GM19468 (cell line): ENCODE results near the gene KRTAP11-1.

Experiments used
- ATAC-seq: cut with Tn5 transposase; IDR thresholded peaks from one replicate; pipeline ENCODE4 v1.9.1; 2021; ENCODE audit warnings: mild to moderate bottlenecking, moderate library complexity, moderate number of reproducible peaks; ENCODE audit not compliant: unreplicated experiment; ENCODE audit errors: extremely low read depth

Gene KRTAP11-1, protein sequence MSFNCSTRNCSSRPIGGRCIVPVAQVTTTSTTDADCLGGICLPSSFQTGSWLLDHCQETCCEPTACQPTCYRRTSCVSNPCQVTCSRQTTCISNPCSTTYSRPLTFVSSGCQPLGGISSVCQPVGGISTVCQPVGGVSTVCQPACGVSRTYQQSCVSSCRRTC

DNA sequence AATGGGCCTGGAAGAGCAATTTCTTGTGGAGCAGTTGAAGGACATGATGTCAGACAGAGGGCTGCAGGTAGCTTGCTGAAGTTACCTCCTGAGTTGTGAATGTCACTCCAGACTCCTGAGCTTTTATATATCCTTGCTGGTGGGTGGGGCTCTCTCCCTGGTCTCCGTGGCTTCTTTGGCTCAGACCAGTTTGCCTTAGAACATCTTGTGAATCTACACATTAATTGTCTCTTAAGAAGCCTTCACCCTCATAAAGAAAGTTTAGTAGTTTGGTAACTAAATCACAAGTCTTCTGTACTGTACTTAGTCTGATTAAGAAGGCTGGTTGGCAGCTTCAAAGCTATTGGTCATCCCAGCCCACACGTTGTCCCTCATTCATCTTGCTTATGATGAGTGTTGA lies at the start of gene KRTAP11-1:
TSS of gene KRTAP11-1 (minus strand) at position 101 of the 400 bp plus-strand sequence. CDS start at position 45, 56 bp downstream.
- ATAC-seq = no peak

DNA sequence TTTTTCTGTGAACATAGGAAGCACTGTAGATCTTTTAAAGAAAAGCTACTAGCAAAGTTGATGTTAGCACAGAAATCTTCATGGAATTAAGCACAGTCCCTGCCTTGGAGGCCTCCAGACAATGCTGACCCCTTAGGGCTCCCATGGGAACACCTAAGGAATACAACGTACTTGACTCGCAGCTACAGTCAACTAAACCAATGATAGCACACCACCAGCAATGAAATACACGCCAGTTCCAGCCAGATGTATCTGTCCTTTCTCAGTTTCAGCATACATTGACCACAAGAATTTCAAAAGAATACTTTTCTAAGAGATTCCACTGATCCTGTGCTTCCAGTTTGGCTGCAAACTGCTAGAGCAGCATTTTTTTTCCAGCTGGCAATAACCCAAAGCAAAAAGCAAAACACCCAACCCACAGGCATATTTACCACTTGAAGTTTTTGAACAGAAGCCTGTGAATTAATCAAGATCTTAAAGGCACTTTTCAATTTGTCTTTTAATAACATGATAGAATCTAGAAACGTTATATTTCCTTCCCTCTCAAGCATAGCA lies 42.8 kb upstream of the KRTAP11-1 start:
- no peak for ATAC-seq

DNA sequence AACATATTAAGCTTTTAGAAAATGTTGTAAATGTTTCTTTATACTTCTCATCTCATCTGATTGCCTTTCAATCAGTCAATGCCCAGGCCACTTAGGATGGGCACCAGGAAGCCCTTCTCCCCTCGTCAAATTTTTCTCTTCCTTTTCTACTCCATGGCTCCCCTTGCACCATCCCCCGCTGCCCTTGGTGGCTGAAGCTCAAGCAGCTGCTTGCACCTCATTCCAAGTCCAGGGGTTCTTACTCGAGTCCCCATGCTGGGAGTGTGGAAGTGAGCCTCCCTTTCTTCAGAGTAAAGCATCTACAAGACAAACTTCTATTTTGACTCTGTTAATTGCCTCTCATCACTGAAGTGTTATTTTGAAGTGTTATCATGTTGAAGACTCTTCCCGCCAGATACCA lies 39.7 kb upstream of the KRTAP11-1 start:
- ATAC-seq = no peak

DNA sequence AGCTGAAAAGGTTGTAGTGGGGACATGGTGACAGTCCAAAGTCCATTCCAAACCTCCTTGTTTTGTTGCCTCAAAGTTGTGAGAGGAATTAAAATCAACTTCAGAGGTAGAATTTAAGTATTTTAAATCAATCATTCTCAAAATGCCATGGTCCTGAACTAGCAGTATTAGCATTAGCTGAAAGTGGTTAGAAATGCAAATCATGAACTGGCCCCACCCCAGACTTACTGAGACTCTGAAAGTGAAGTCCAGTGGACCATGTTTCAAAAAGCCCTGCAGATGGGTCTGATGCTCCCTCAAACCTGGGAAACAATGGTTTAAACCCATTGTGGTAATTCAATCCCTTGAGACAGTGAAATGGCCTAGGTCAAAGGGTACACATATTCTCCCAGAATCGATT lies 36.2 kb upstream of the KRTAP11-1 start:
- no peak for ATAC-seq

DNA sequence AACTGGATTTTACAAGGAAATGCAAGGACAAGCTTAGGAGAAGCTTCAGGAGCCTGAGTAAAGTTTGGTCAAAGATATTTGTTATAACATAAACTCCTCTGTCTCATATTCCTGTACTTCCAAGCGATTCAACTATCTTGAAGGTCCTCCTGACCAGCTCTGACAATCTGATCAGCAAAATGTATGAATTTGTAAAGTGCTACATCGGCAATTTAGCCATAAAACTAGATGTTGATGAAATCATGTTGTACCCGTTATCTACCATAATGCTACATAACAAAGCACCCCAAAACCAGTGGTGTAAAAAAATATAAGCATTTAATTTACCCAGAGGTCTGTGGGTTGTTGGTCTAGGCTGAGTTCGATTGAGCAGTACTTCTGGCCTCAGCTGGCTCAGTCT lies 19.5 kb upstream of the KRTAP11-1 start:
- ATAC-seq = no peak

DNA sequence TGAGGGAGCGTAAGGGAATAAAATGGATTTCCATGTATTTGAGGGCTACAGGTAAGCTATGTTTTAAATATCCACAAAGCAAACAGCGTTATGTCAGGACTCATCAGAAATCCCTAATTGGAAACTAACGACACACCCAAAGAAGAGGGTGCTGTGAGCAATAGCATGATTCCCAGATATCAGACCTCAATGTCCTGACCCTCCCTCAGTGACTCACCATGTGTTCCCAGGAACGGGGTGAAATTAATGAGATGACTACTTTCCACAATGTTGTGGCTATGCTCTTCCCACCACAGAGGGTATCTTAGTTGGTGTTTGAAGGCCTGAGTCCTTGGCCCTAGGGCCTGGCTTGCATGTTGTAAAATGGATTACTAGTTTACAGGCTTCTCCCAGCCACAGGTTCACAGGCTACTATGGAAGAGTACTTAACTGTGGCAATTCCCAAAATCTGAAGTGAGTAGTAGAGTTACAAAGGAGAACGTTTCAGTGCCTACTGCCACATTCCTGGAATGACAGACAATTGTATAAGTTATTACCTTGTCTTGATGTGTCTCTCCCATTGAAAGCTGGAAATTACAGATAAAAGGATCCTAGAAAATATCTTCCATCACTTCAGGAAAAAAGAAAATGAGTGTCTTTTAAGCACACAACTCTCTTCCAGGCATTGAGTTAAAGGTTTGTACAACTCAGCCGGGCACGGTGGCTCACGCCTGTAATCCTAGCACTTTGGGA lies 1.7 kb upstream of the KRTAP11-1 start:
- no peak for ATAC-seq

DNA sequence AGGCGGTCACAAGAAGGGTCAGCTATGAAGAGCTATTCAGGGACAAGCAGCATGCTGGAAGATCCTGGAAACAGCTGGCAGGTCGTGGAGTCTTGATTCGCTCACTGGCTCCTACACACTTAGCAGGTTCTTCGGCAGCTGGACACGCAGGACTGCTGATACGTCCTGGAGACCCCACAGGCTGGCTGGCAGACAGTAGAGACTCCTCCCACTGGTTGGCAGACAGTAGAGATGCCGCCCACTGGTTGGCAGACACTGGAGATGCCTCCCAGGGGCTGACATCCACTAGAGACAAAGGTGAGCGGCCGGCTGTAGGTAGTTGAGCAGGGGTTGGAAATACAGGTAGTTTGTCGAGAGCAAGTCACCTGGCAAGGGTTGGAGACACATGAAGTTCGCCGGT lies 466 bp downstream of the KRTAP11-1 start:
- no peak for ATAC-seq

DNA sequence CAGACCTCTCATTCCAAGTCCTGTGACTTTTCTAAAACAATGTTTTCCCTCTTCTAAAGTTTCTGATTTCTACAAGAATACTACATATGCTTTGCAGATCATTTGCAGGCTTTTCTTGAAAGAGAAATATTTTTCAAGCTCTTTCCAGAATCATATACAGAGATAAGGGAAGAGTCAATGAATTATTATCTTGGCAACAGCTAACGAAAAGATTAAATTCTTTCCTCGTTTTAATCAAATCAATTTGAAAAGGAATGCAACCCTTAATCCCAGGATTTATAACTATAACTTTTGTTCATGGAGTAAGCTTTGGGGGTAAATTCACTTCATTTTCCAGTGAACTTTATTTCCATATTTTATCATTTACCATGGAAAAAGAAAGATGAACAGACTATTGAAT lies 6.9 kb downstream of the KRTAP11-1 start:
- no peak for ATAC-seq

DNA sequence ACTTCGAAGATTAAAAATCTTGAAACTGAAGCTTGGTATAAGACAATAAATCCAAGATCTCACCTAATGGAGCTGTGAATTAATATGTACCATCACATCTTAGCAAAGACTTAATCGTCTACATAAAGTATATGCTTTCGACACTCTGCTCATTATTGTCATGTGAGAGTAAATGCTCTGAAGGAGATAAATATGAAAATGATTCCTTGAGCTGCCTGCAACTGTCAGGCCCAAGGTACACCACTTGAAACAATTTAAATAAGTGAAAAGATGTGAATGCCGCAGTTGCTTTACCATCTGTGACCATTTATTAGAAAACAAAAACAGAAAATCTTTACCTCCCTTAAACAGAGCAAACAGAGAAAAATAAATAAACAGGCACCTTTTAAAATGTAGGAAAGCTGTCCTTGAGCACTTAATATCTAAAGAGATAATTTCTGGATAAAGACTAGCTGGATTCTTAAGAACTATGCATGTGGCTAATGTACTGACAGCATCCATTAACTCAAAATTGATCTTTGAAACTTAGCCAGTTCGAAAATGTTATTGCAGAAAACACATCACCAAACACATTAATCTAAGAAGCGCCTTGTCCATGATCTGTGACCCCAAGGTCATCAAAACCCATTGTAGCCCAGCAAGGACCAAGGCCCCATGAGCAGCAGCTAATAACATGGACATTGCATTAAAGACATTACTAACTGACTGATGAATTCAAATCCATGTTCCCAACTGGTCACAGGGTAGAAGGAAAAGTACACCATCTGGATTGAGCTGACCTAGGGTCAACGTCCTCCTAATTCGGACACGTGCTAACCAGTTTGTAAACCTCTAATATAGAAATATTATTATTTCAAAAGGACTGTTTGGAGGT lies 33.5 kb downstream of the KRTAP11-1 start:
- no peak for ATAC-seq

DNA sequence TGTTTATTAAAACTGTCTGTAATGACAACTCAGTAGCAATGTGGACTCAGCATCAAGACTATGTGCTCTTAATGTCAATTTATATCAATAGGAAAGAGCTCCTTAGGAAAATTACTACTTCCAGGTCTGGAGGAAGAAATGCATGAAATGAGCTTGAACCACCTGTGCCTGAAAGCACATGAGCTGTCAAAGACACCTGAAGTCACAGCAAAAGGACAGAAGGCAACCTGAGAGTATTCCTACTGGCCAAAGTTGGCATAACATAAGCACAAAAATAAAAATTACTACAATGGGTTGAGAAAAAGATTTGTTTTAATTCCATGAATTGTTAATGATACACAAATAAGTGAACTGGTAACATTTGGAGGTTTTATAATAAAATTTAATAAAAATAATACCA lies 38.4 kb downstream of the KRTAP11-1 start:
- ATAC-seq = no peak

DNA sequence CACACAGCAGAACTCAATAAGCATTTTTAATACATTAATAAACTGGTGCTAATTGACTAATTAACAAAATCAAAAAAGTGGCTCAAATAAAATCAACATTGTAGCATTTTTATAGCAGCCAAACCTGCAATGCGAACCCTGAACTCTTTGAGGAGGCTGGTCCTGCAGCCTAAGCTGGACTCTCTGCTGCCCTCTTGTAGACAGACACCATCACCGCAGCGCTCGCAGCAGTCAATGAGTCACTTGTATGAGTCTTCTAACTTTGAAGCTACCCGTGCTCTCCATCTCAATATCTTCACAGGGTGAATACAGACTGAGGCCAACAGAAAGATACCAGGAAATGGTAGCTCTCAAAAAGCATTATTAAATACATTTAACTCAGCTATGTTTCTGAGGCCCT lies 42.1 kb downstream of the KRTAP11-1 start:
- ATAC-seq = no peak

DNA sequence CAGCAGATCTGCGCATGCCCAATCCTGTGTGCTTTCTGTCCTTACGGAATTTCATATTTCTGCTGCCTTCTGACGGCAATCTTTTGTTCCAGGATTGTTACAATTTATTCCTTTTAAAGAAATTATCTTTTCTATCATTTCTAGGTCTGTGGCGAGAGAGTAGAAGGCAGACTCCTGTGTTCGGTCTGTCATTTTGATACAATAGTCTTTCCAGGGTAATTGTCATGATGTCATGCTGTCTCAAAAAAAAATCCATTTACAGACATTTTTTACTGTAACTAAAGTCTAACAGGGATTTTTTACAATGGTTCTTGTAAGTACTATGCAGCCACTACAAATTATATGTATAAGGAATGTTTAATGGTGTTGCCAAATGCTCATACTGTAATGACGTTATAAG lies 42.8 kb downstream of the KRTAP11-1 start:
- no peak for ATAC-seq

DNA sequence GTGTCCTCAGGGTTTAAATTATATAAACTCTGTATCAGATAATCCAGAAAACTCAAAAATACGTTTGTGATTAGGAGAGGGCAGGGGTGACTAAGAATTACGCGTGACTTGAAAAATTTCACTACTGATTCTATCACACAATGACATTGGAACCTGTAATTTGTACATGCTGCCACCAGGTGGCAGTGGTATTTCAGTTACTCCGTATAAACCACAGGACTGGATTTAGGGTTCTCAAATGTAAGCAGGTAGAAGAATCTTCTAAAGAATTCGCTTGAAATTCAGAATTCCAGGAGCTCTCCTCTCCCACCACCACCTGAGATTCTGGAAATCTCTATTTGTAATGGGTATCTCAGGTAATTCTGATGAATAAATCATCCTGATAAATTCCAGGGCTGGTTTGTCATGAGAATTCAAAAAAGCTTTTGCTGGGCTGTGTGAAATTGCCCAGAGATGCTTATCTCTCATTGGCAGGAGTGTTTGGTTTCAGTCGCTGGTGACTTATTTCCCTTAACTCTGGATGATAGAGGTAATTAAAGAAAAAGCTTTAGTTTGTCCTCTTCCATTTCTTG lies 50.1 kb downstream of the KRTAP11-1 start:
- no peak for ATAC-seq
